K562 (cell line): ENCODE data around the gene RNF112. TPM values are rescaled to one million over a fixed set of nuclear protein-coding genes. Genes with fewer than 3 reads are reported as not detected.

Experiments
- ASH1L ChIP-seq: fragments of 450-650 bp; IDR thresholded peaks from 2 replicates; pipeline ENCODE4 v1.6.1; 2018; ENCODE audit warnings: borderline replicate concordance, mild to moderate bottlenecking, low read depth; ENCODE audit not compliant: partially characterized antibody
- ELF1 ChIP-seq: fragments of 200-800 bp; sonication (Bioruptor generic); IDR thresholded peaks from 2 replicates; pipeline ENCODE4 v1.6.1; 2016; ENCODE audit warnings: missing genetic modification characterization, missing compliant biosample characterization
- ELK1 ChIP-seq: sonication (generic); formaldehyde crosslinking; IDR thresholded peaks from 2 replicates; pipeline ENCODE4 v1.8.1; 2022; ENCODE audit warnings: missing genetic modification reagents
- PHF8 ChIP-seq: fragments of 200-600 bp; sonication (generic); IDR thresholded peaks from 2 replicates; pipeline ENCODE4 v1.6.1; 2012; ENCODE audit warnings: mixed run types, mild to moderate bottlenecking, inconsistent platforms, low read length, moderate library complexity, borderline replicate concordance
- TRIM25 ChIP-seq: fragments of 450-650 bp; IDR thresholded peaks from 2 replicates; pipeline ENCODE4 v1.7.0; 2016; ENCODE audit warnings: borderline replicate concordance
- XRCC5 ChIP-seq: fragments of 200-400 bp; formaldehyde crosslinking; IDR thresholded peaks from 2 replicates; pipeline ENCODE4 v1.6.1; 2017; ENCODE audit warnings: low read depth, mild to moderate bottlenecking, low read length
- ZFP1 ChIP-seq: fragments of 450-650 bp; formaldehyde crosslinking; IDR thresholded peaks from 2 replicates; pipeline ENCODE4 v1.4.0; 2020; ENCODE audit warnings: mild to moderate bottlenecking, mixed read lengths
- ZNF318 ChIP-seq, 2 experiments: fragments of 450-650 bp; IDR thresholded peaks; 2 replicates each; pipeline ENCODE4 v1.6.1; 2016; ENCODE audit warnings: mild to moderate bottlenecking in 2 of 2, borderline replicate concordance in 1 of 2, low read depth in 1 of 2, moderate library complexity in 1 of 2
- ZNF592 ChIP-seq: fragments of 450-650 bp; IDR thresholded peaks from 2 replicates; pipeline ENCODE4 v1.6.1; 2017; ENCODE audit warnings: antibody characterized with exemption, mild to moderate bottlenecking
- polyA plus RNA-seq, 8 experiments: library from polyadenylated mRNA; depleted of rRNA in 4 of 8; stranded (reverse) in 5 of 8; unstranded in 3 of 8; fragments of >200 nt; fragmentation: Nextera tagmentation in 2 of 8; fragmentation: Illumina TruSeq in 1 of 8; extraction: Ambion mirVana in 2 of 8; extraction: Trizol in 1 of 8; gene quantifications; 2 replicates each; pipeline versions ENCODE4 v1.2.1 to v1.2.3, GENCODE V29; 2011 to 2014; ENCODE audit warnings: inconsistent platforms in 1 of 8, missing spikeins in 1 of 8
- total RNA-seq, 7 experiments: library from RNA; depleted of rRNA in 6 of 7; stranded (reverse); fragments of >200 nt in 6 of 7; fragmentation: Illumina TruSeq in 2 of 7; extraction: Trizol in 2 of 7; gene quantifications; 2 replicates each; pipeline versions ENCODE4 v1.2.1 to v1.2.3, GENCODE V29; 2011 to 2021; ENCODE audit warnings: low replicate concordance in 1 of 7

The RNF112 gene
- total and polyA plus RNA-seq, 9 of the 15 experiments (the other 6 are each of a cell fraction or from before 2014, with no cell fraction given), result 0.05 TPM; not detected in 8

- TF ChIP-seq ZNF318 (IDR thresholded peaks at IDR 0.05; ENCODE audit: borderline replicate concordance in 1 of 2, low read depth in 1 of 2), result no peak
- peak; percentile 54; the same call in 1 of the 2 replicates for TF ChIP-seq PHF8
- TF ChIP-seq ELK1 (CRISPR knock-in tag), result no peak
- no peak for TF ChIP-seq ZFP1 (CRISPR knock-in tag)
- no peak for TF ChIP-seq ELF1 (tag)
- TF ChIP-seq TRIM25, result no peak
- TF ChIP-seq XRCC5, result peak; percentile 51; the same call in 1 of the 2 replicates
- no peak for TF ChIP-seq ASH1L
- TF ChIP-seq ZNF592, result no peak
Measured at GRCh38 chr17:19362277-19363113, 48.5 kb upstream of the RNF112 start, which contains the start of gene B9D1 (continued).
